Effector CD8-positive, alpha-beta T cell (primary cell): Measurements from ENCODE around the gene OAS1.
"Not testable (repeated sequence)": the region's sequence is repeated elsewhere in the genome, so short reads cannot be mapped to it uniquely, and the experiment has no call there.

Source experiments
- DNase-seq: peaks from one replicate; lab custom pipeline; 2025; lab: John Stamatoyannopoulos, UW

OAS1 gene

GRCh38 chr12:112936927-112937326, 30.2 kb downstream of the OAS1 start:
- no peak for DNase-seq

GRCh38 chr12:112937741-112938719, 31.3 kb downstream of the OAS1 start, which contains the start of gene OAS3:
Gene OAS3, plus strand, starts transcription at chr12:112938474. Its CDS starts 57 bp downstream, at chr12:112938531.
- DNase-seq: peak; percentile 59

- DNase-seq: no peak
Observed at GRCh38 chr12:112938751-112939150, 32.0 kb downstream of the OAS1 start.

GRCh38 chr12:112939761-112940381, 33.1 kb downstream of the OAS1 start:
- DNase-seq: no peak

GRCh38 chr12:112941528-112942335, 35.0 kb downstream of the OAS1 start:
- DNase-seq: no peak

- DNase-seq: no peak
Observed at GRCh38 chr12:112942572-112942971, 35.8 kb downstream of the OAS1 start.

GRCh38 chr12:112944024-112944690, 37.4 kb downstream of the OAS1 start:
- DNase-seq: no peak

GRCh38 chr12:112945515-112945914, 38.8 kb downstream of the OAS1 start:
- no peak for DNase-seq

- no peak for DNase-seq
Observed at GRCh38 chr12:112946236-112947000, 39.7 kb downstream of the OAS1 start.

- DNase-seq: no peak
Observed at GRCh38 chr12:112947314-112947713, 40.6 kb downstream of the OAS1 start.

- no peak for DNase-seq
Observed at GRCh38 chr12:112947761-112948160, 41.0 kb downstream of the OAS1 start.

GRCh38 chr12:112948806-112949205, 42.0 kb downstream of the OAS1 start:
- no peak for DNase-seq

GRCh38 chr12:112950701-112951100, 43.9 kb downstream of the OAS1 start:
- DNase-seq: no peak

GRCh38 chr12:112957125-112957524, 50.4 kb downstream of the OAS1 start:
- not testable (repeated sequence) for DNase-seq

GRCh38 chr12:112961074-112961473, 54.3 kb downstream of the OAS1 start:
- no peak for DNase-seq

GRCh38 chr12:112961536-112961935, 54.8 kb downstream of the OAS1 start:
- no peak for DNase-seq

GRCh38 chr12:112962561-112962960, 55.8 kb downstream of the OAS1 start:
- DNase-seq: no peak

GRCh38 chr12:112963227-112963861, 56.6 kb downstream of the OAS1 start:
- no peak for DNase-seq

GRCh38 chr12:112964067-112964670, 57.4 kb downstream of the OAS1 start:
- DNase-seq: no peak

- no peak for DNase-seq
Observed at GRCh38 chr12:112964915-112965314, 58.2 kb downstream of the OAS1 start.
